Upper lobe of right lung (tissue), 1 donor: ENCODE data around the gene TCF12. TPM values are rescaled to one million over a fixed set of nuclear protein-coding genes. Genes with fewer than 3 reads are reported as not detected.

Source experiments
- ATAC-seq: fragments of 200-7000 bp; cut with Tn5 transposase; one replicate; pipeline ENCODE4 v1.9.1; 2020; ENCODE audit warnings: mild to moderate bottlenecking, moderate library complexity
- DNase-seq: peaks from one replicate; pipeline ENCODE4 v3.0.0-alpha.2; 2020
- H3K27ac ChIP-seq: fragments of 200-600 bp; one replicate; pipeline ENCODE4 v1.8.0; 2022
- H3K27me3 ChIP-seq: fragments of 200-600 bp; one replicate; pipeline ENCODE4 v1.8.0; 2022; ENCODE audit warnings: mild to moderate bottlenecking
- H3K36me3 ChIP-seq: fragments of 200-600 bp; one replicate; pipeline ENCODE4 v1.8.0; 2022
- H3K4me1 ChIP-seq: fragments of 200-600 bp; one replicate; pipeline ENCODE4 v1.8.0; 2022
- H3K4me3 ChIP-seq: fragments of 200-600 bp; one replicate; pipeline ENCODE4 v1.8.0; 2022; ENCODE audit warnings: mild to moderate bottlenecking
- H3K9me3 ChIP-seq: fragments of 200-600 bp; one replicate; pipeline ENCODE4 v1.8.0; 2022
- intact Hi-C: fragments of 100-400 bp; cut with DNase I; formaldehyde crosslinking; loops from one replicate; pipeline ENCODE4 v1.11.0; 2022
- total RNA-seq: library from RNA; stranded (reverse); fragmentation: NEBNext Ultra II Directional; extraction: Animal tissue kit (Norgen Biotek cat#: 25700); gene quantifications from one replicate; pipeline ENCODE4 v1.2.1, GENCODE V29; 2021
- TF ChIP-seq, protein P1 (sequence below): fragments of 200-600 bp; IDR thresholded peaks from one replicate; pipeline ENCODE4 v1.8.0; 2022; ENCODE audit warnings: antibody characterized with exemption
- donor health status: DM: no; HTN: yes; CAD: no; lungs with severe emphysema.

The TCF12 gene
- total RNA-seq, 1 donor from 2014 or later, result 103 TPM

DNA sequence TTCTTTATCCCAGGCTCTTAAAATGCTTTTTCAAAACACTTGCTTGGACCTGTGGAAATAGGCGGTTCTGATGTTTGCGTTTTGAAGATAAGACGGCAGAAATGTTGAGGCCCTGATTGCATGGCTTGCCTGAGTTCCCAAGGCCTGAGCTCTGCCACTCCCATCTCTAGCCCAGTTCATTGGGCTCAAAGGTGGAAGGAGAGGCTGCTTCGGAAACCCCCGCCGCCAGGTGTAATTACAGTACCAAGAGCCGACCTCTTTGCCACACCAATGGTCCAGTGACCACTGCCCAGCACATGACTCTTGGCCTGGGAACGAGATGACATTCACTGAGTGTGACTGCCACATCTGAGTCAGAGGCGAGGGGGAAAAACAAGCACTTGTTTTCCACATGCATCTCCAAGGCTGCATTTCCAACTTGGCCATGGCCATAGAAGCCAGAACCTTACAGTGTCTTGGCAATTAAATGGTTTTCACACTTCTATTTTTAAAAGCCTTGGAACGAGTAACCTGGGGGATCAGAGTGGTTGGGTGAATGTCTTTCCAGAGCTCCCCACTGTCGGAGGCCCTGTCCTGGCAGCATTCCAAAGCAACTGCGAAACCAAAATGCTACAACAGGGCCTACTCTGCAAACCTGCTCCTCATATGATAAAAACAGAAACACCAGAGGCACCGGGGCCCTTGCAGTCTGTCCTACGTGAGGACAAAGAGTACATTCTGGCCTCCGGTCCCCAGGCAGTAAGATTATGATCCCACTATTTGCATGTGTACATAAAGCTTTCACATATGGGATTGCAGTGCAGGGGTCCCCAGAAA is 394.1 kb downstream of the TCF12 start:
- Histone ChIP-seq H3K27me3 (no peaks in the 10 kb centered on the region), H3K4me1 (no peaks in the 10 kb centered on the region), H3K9me3 (no peaks in the 10 kb centered on the region), H3K4me3 (no peak overlapping the region), H3K27ac (no peak overlapping the region), H3K36me3 (no peaks in the 10 kb centered on the region)
- DNase-seq (no peak), ATAC-seq (no peak)
- intact Hi-C loops, result no loop called here
- TF ChIP-seq, protein P1, sequence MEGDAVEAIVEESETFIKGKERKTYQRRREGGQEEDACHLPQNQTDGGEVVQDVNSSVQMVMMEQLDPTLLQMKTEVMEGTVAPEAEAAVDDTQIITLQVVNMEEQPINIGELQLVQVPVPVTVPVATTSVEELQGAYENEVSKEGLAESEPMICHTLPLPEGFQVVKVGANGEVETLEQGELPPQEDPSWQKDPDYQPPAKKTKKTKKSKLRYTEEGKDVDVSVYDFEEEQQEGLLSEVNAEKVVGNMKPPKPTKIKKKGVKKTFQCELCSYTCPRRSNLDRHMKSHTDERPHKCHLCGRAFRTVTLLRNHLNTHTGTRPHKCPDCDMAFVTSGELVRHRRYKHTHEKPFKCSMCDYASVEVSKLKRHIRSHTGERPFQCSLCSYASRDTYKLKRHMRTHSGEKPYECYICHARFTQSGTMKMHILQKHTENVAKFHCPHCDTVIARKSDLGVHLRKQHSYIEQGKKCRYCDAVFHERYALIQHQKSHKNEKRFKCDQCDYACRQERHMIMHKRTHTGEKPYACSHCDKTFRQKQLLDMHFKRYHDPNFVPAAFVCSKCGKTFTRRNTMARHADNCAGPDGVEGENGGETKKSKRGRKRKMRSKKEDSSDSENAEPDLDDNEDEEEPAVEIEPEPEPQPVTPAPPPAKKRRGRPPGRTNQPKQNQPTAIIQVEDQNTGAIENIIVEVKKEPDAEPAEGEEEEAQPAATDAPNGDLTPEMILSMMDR, result no peak

DNA sequence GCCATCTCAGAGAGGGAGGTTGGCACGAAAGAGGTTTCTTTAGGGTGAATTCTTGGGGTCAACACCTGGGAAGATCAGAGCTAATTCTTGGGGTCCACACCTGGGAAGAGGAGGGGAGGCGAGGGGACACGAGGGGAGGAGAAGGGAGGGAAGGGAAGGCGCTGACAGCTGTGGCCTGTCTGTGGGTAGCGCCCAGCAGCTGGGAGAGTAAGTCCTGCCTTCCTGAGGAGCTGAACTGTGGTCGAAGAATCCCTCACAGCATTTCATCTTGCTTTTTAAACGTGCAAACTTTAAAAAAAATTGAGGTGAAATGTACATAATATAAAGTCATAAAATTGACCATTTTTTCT is 394.7 kb downstream of the TCF12 start:
- H3K27me3 ChIP-seq, result no peaks in the 10 kb centered on the region
- H3K4me1 ChIP-seq, result no peaks in the 10 kb centered on the region
- H3K9me3 ChIP-seq, result no peaks in the 10 kb centered on the region
- DNase-seq (no peak), ATAC-seq (no peak)
- no peak overlapping the region for H3K27ac ChIP-seq
- intact Hi-C loops, result no loop called here
- TF ChIP-seq, protein P1, result no peak
- H3K4me3 ChIP-seq, result no peak overlapping the region
- no peaks in the 10 kb centered on the region for H3K36me3 ChIP-seq

DNA sequence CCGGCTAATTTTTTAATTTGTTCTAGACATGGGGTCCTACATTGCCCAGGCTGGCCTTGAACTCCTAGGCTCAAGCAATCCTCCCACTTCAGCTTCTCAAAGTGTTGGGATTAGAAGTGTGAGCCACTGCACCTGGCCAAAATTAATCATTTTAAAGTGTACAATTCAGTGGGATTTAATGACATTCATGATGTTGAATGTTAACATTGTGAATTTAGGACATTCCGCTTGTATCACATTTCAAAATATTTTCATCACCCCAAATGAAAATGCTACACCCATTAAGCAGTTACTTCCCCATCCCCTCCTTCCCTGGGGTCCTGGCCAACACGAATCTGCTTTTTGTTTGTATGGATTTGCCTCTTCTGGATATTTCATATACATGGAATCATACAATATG is 395.8 kb downstream of the TCF12 start:
- TF ChIP-seq, protein P1, result no peak
- DNase-seq, result no peak
- intact Hi-C loops, result no loop called here
- Histone ChIP-seq H3K27ac (no peak overlapping the region), H3K9me3 (no peaks in the 10 kb centered on the region), H3K27me3 (no peaks in the 10 kb centered on the region), H3K4me1 (no peaks in the 10 kb centered on the region), H3K4me3 (no peak overlapping the region), H3K36me3 (no peaks in the 10 kb centered on the region)
- no peak for ATAC-seq

DNA sequence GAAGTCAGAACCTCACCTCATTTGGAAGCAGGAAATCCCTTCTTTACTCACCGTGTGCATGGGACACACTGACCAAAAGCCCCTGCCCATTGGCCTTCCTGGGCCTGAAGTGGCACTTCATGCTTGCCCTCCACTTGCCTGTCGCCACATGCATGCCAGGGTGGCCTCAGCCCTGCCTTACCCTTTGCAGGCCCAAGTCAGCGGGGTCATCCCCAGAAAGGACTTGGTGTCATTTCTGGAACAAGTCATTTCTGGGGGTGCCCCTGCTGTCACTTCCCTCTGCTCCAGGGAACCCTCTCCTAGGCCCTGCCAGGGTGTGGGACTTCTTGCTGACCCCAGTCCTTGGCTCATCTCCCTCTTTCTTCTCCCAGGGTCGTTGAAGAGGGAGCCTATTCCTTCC is 398.0 kb downstream of the TCF12 start:
- H3K4me3 ChIP-seq, result no peak overlapping the region
- TF ChIP-seq, protein P1, result no peak
- H3K9me3 ChIP-seq, result no peaks in the 10 kb centered on the region
- ATAC-seq (no peak), DNase-seq (no peak)
- no peaks in the 10 kb centered on the region for H3K27me3 ChIP-seq
- peaks cover 7% of the 10 kb centered on the region for H3K4me1 ChIP-seq
- H3K27ac ChIP-seq, result no peak overlapping the region
- intact Hi-C loops, result no loop called here
- no peaks in the 10 kb centered on the region for H3K36me3 ChIP-seq

DNA sequence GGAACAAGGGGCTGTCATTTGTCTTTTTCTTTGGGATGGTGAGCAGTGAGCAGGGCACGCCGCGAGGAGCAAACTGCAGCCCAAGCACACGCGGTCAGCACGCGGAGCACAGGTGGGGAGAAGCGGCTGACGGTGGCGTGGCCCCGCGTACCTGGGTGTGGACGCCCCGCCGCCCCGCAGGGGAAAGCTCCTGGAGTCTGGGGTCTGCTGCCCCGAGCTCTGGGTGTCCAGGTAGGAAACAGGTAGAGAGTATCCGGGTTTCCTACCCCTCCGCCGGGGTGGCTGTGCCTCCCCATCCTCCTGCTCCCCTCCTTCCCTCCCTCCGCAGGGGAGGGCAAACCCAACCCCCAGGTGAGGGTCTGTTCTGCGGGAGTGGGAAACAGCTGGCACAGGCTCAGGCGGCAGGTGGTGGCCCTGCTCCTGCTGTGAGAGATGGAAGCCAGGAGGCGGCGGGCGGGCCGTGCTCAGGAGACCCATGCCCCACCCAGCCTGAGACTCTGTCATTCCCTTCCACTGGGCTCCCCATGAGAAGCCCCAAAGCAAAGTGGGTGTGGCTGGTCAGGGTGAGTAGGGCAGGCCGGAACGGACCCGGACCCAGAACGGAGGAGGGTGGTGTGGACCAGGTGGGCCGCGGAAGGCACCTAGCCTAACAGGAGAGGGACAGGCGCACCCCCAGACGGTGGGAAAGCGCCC is 400.9 kb downstream of the TCF12 start:
- no peaks in the 10 kb centered on the region for H3K9me3 ChIP-seq
- H3K27me3 ChIP-seq, result no peaks in the 10 kb centered on the region
- H3K4me3 ChIP-seq, result no peak overlapping the region
- intact Hi-C loops, result no loop called here
- H3K36me3 ChIP-seq, result no peaks in the 10 kb centered on the region
- ATAC-seq (no peak), DNase-seq (no peak)
- no peak overlapping the region for H3K27ac ChIP-seq
- H3K4me1 ChIP-seq, result peaks cover 7% of the 10 kb centered on the region
- TF ChIP-seq, protein P1, result no peak
